RWPE2 (cell line): Measurements from ENCODE around the gene PEX11A.

Experiments used
- ATAC-seq: fragments of 200-7000 bp; cut with Tn5 transposase; 3 replicates; pipeline ENCODE4 v1.9.1; 2021; ENCODE audit warnings: low read depth
- DNase-seq: peaks from one replicate; pipeline ENCODE4 v3.0.0-alpha.2; 2020; ENCODE audit warnings: low spot score
- H3K27ac ChIP-seq: fragments of 450-650 bp; 2 replicates; pipeline ENCODE4 v1.5.1; 2017; ENCODE audit warnings: mild to moderate bottlenecking; ENCODE audit not compliant: poor library complexity, severe bottlenecking
- H3K27me3 ChIP-seq: fragments of 250-450 bp; sonication (Bioruptor Pico); 2 replicates; pipeline ENCODE4 v1.5.1; 2021; ENCODE audit warnings: mild to moderate bottlenecking, moderate library complexity; ENCODE audit not compliant: insufficient read depth, poor library complexity, severe bottlenecking
- H3K36me3 ChIP-seq: fragments of 250-450 bp; sonication (Bioruptor Pico); 2 replicates; pipeline ENCODE4 v1.5.1; 2020; ENCODE audit warnings: low read depth, mild to moderate bottlenecking, moderate library complexity
- H3K4me1 ChIP-seq: fragments of 250-450 bp; sonication (Bioruptor Pico); 2 replicates; pipeline ENCODE4 v1.5.1; 2021; ENCODE audit warnings: mild to moderate bottlenecking, moderate library complexity; ENCODE audit not compliant: insufficient read depth, poor library complexity, severe bottlenecking
- H3K4me3 ChIP-seq: fragments of 250-450 bp; sonication (Bioruptor Pico); 2 replicates; pipeline ENCODE4 v1.5.1; 2021; ENCODE audit warnings: mild to moderate bottlenecking, moderate library complexity; ENCODE audit not compliant: severe bottlenecking
- H3K9me3 ChIP-seq: fragments of 250-450 bp; sonication (Bioruptor Pico); 2 replicates; pipeline ENCODE4 v1.5.1; 2021; ENCODE audit warnings: mild to moderate bottlenecking, moderate library complexity; ENCODE audit not compliant: severe bottlenecking
- TF ChIP-seq, protein P1 (sequence below): fragments of 450-650 bp; IDR thresholded peaks from one replicate; pipeline ENCODE4 v1.5.1; 2017; ENCODE audit warnings: mild to moderate bottlenecking, moderate library complexity; ENCODE audit not compliant: poor library complexity, severe bottlenecking

Gene PEX11A

DNA sequence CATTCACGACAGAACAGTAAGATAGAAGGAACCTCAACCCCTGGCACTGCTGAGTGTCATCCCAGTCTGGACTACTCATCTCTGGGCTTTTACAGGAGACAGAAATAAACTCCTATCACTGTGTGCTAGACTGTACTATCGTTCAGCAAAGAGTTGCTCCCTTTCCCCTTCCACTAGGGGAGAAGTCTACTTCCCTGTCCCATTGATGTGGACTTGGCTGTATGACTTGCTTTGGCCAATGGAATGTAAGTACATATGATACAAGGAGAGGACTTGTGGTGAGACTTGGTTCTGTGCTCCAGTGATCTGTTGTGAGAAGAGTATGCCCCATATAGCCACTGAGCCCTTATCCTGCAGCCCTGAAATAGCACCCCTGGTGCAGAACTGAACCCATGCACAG is 30.0 kb downstream of the PEX11A start:
- Histone ChIP-seq H3K36me3 (no peaks in the 10 kb centered on the region), H3K27me3 (no peaks in the 10 kb centered on the region), H3K4me1 (peaks cover 19% of the 10 kb centered on the region), H3K4me3 (no peak overlapping the region), H3K27ac (no peak overlapping the region), H3K9me3 (no peaks in the 10 kb centered on the region)
- TF ChIP-seq, protein P1, sequence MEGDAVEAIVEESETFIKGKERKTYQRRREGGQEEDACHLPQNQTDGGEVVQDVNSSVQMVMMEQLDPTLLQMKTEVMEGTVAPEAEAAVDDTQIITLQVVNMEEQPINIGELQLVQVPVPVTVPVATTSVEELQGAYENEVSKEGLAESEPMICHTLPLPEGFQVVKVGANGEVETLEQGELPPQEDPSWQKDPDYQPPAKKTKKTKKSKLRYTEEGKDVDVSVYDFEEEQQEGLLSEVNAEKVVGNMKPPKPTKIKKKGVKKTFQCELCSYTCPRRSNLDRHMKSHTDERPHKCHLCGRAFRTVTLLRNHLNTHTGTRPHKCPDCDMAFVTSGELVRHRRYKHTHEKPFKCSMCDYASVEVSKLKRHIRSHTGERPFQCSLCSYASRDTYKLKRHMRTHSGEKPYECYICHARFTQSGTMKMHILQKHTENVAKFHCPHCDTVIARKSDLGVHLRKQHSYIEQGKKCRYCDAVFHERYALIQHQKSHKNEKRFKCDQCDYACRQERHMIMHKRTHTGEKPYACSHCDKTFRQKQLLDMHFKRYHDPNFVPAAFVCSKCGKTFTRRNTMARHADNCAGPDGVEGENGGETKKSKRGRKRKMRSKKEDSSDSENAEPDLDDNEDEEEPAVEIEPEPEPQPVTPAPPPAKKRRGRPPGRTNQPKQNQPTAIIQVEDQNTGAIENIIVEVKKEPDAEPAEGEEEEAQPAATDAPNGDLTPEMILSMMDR, result no peak
- DNase-seq (peak; percentile 30), ATAC-seq (no peak)

DNA sequence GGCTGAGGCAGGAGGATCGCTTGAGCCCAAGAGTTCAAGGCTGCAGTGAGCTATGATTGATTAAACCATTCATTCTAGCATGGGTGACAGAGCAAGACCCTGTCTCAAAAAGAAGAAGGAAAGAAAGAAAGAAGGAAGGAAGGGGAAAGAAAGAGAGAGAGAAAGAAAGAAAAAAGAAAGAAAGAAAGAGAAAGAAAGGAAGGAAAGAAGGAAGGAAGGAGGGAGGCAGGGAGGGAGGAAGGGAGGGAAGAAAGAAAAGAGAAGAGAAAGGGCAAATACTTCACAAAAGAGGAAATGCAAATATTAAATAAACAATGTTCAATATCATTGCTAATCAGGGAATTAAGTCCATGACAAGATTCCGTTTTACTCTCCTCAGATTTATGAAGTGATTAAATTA is 31.3 kb downstream of the PEX11A start:
- no peaks in the 10 kb centered on the region for H3K9me3 ChIP-seq
- DNase-seq (no peak), ATAC-seq (no peak)
- TF ChIP-seq, protein P1, result no peak
- no peak overlapping the region for H3K27ac ChIP-seq
- peaks cover 12% of the 10 kb centered on the region for H3K4me1 ChIP-seq
- H3K4me3 ChIP-seq, result no peak overlapping the region
- no peaks in the 10 kb centered on the region for H3K36me3 ChIP-seq
- H3K27me3 ChIP-seq, result no peaks in the 10 kb centered on the region

DNA sequence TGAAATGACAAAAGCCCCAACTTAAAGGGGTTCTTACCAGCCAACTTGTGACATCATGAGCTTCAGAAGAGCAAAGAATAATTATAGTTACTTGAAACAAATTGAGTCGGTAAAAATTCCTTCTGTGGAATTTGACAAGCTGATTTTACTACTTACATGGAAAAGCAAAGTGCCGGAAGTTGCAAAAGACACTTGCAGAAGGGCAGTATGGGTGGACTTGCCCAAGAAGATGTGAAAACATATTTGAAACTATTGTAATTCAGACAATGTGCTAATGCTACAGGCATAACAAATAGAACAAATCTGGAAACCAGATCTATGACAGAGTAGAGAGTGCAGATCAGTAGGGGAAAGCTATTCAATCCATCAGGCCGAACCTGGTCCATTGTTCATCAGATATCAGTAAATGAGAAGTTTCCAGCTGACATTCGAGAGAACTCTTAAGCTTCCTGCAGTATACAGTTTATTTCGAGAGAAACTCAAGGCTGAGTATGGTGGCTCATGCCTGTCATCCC is 32.8 kb downstream of the PEX11A start:
- Histone ChIP-seq H3K9me3 (no peaks in the 10 kb centered on the region), H3K27ac (no peak overlapping the region), H3K4me3 (no peak overlapping the region), H3K4me1 (peaks cover 8% of the 10 kb centered on the region), H3K27me3 (no peaks in the 10 kb centered on the region), H3K36me3 (no peaks in the 10 kb centered on the region)
- DNase-seq (no peak), ATAC-seq (no peak)
- TF ChIP-seq, protein P1, result no peak

DNA sequence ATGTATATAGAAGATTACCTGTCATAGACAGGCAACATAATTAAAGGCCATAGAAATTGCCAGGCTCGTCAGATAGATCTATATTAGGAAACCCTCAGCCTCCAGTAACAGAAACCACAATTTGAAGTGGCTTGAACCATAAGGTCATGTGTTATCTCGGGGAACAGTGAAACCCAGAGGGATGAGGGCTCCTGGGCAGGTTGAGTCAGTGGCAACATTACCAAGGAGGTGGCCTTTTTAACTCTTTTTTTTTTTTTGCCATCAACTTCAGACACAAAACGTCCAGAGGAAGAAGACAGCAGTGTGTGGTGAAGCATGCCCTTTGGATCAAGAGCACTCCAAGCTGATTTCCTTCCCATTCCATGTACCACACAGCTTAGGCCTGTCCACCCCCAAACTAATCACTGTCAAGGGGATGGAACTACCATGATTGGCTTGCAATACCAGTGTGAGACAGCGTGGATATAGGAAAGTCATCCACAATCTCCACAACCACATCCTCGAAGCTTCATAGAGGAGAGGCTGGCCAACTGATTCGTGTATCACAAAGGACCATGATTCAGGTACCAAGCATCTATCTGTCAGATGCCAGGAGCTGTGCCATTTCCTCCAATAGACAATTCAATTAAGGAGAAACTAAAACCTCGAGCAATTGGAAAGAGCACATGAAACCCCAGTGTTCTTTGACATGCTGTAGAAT is 34.3 kb downstream of the PEX11A start:
- H3K36me3 ChIP-seq, result no peaks in the 10 kb centered on the region
- no peak overlapping the region for H3K4me3 ChIP-seq
- H3K27me3 ChIP-seq, result no peaks in the 10 kb centered on the region
- H3K9me3 ChIP-seq, result no peaks in the 10 kb centered on the region
- H3K27ac ChIP-seq, result no peak overlapping the region
- DNase-seq (peak; percentile 6), ATAC-seq (no peak)
- TF ChIP-seq, protein P1, result no peak
- no peaks in the 10 kb centered on the region for H3K4me1 ChIP-seq
